DOHH2 (cell line): ENCODE data around the gene SCGB1D4.

Source experiments
- H3F3A ChIP-seq: fragments of 200-600 bp; sonication (generic), shearing (Covaris generic); 2 replicates; pipeline ENCODE4 v1.6.0; 2016; ENCODE audit warnings: antibody characterized with exemption, mild to moderate bottlenecking; ENCODE audit not compliant: control insufficient read depth, insufficient read depth
- H3K27ac ChIP-seq: fragments of 200-600 bp; sonication (generic); 2 replicates; pipeline ENCODE4 v1.5.1; 2014; ENCODE audit warnings: low read depth, mild to moderate bottlenecking, low read length, moderate library complexity
- H3K27me3 ChIP-seq: fragments of 200-600 bp; sonication (generic); 2 replicates; pipeline ENCODE4 v1.6.1; 2014; ENCODE audit warnings: mild to moderate bottlenecking, low read length, mixed read lengths; ENCODE audit not compliant: control insufficient read depth
- H3K36me3 ChIP-seq: fragments of 200-600 bp; sonication (generic); 2 replicates; pipeline ENCODE4 v1.6.1; 2014; ENCODE audit warnings: mild to moderate bottlenecking, low read length, moderate library complexity, mixed read lengths; ENCODE audit not compliant: control insufficient read depth
- H3K4me1 ChIP-seq: fragments of 200-600 bp; sonication (generic); 2 replicates; pipeline ENCODE4 v1.6.1; 2014; ENCODE audit warnings: mild to moderate bottlenecking, low read length, mixed read lengths; ENCODE audit not compliant: control insufficient read depth
- H3K4me2 ChIP-seq: fragments of 200-600 bp; sonication (generic); 2 replicates; pipeline ENCODE4 v1.6.0; 2014; ENCODE audit warnings: mild to moderate bottlenecking, low read length, moderate library complexity
- H3K4me3 ChIP-seq: fragments of 200-600 bp; sonication (generic); 2 replicates; pipeline ENCODE4 v1.5.1; 2014; ENCODE audit warnings: mild to moderate bottlenecking, low read length, mixed read lengths
- H3K79me2 ChIP-seq: fragments of 200-600 bp; sonication (generic); 2 replicates; pipeline ENCODE4 v1.6.1; 2014; ENCODE audit warnings: mild to moderate bottlenecking, low read length, mixed read lengths; ENCODE audit not compliant: control insufficient read depth
- H3K9me2 ChIP-seq: fragments of 200-600 bp; sonication (generic); replicated peaks from 2 replicates; pipeline ENCODE4 v1.6.1; 2014; ENCODE audit warnings: mild to moderate bottlenecking, low read length, mixed read lengths; ENCODE audit not compliant: control insufficient read depth
- H3K9me3 ChIP-seq: fragments of 200-600 bp; sonication (generic); 2 replicates; pipeline ENCODE4 v1.6.1; 2014; ENCODE audit warnings: antibody characterized with exemption, low read length, mixed read lengths; ENCODE audit not compliant: control insufficient read depth, insufficient read depth
- H4K20me1 ChIP-seq: fragments of 200-600 bp; sonication (generic); 2 replicates; pipeline ENCODE4 v1.6.0; 2014; ENCODE audit warnings: low read depth, mild to moderate bottlenecking, antibody characterized with exemption, low read length, moderate library complexity; ENCODE audit not compliant: control insufficient read depth, insufficient read depth
- EZH2phosphoT487 ChIP-seq: fragments of 200-600 bp; sonication (generic); IDR thresholded peaks from 2 replicates; pipeline ENCODE4 v1.6.1; 2017; ENCODE audit warnings: borderline replicate concordance, mild to moderate bottlenecking, antibody characterized with exemption, low read length, moderate library complexity, mixed read lengths
- TF ChIP-seq, protein P1 (sequence below): fragments of 200-600 bp; sonication (generic); IDR thresholded peaks from one replicate; pipeline ENCODE4 v1.5.1; 2014; ENCODE audit warnings: antibody characterized with exemption, mild to moderate bottlenecking, low read depth, low read length; ENCODE audit not compliant: poor library complexity, severe bottlenecking

SCGB1D4 gene

DNA sequence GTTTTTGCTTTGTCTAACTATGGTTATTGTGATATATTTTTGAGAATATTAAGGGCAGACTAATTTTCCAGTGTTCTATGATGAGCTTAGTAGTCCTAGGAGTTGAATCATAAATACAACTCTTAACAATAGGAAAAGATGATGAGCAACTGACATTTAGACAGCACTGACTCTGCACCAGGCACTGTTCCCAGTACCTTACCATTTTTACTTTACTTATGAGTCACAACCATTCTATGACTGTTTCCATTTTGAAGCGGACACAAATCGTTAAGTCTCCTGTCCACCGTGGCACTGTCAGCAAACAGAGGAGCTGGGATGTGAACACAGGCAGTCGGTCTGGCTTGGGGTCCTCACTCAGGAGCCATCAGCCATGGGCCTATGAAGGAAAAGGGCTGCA is 32.3 kb downstream of the SCGB1D4 start:
- H4K20me1 ChIP-seq: no peaks in the 10 kb centered on the region
- H3K79me2 ChIP-seq: no peaks in the 10 kb centered on the region
- no peak overlapping the region for H3K4me2 ChIP-seq
- no peaks in the 10 kb centered on the region for H3F3A ChIP-seq
- no peaks in the 10 kb centered on the region for H3K9me2 ChIP-seq
- peaks cover 12% of the 10 kb centered on the region for H3K27me3 ChIP-seq
- no peak for TF ChIP-seq EZH2phosphoT487
- H3K4me1 ChIP-seq: no peaks in the 10 kb centered on the region
- H3K36me3 ChIP-seq: no peaks in the 10 kb centered on the region
- H3K27ac ChIP-seq: no peak overlapping the region
- no peak overlapping the region for H3K4me3 ChIP-seq
- H3K9me3 ChIP-seq: no peaks in the 10 kb centered on the region

DNA sequence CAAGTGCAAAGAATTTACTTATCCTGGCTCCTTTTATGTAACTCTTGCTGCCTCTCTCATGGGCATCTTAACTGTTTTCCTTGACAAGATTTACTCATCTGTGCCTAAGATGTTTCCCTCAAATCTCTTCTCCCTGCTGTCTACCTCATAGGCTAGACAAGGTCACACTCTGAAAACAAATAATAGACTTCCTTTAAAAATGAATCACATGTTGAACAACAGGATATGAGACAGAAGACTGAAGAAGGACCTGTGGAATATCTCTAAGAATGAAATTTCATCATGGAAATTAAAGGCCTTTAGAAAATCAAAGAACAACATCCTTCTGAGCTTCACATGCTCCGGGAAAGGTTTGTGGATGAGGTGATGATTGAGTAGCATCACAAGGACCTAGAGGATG is 34.9 kb downstream of the SCGB1D4 start:
- Histone ChIP-seq H3K4me1 (no peaks in the 10 kb centered on the region), H4K20me1 (no peaks in the 10 kb centered on the region), H3K4me2 (no peak overlapping the region), H3K79me2 (no peaks in the 10 kb centered on the region), H3F3A (no peaks in the 10 kb centered on the region), H3K9me3 (no peaks in the 10 kb centered on the region), H3K27me3 (peaks cover 21% of the 10 kb centered on the region), H3K27ac (no peak overlapping the region), H3K36me3 (no peaks in the 10 kb centered on the region), H3K9me2 (no peaks in the 10 kb centered on the region), H3K4me3 (no peak overlapping the region)
- no peak for TF ChIP-seq EZH2phosphoT487
- TF ChIP-seq, protein P1, sequence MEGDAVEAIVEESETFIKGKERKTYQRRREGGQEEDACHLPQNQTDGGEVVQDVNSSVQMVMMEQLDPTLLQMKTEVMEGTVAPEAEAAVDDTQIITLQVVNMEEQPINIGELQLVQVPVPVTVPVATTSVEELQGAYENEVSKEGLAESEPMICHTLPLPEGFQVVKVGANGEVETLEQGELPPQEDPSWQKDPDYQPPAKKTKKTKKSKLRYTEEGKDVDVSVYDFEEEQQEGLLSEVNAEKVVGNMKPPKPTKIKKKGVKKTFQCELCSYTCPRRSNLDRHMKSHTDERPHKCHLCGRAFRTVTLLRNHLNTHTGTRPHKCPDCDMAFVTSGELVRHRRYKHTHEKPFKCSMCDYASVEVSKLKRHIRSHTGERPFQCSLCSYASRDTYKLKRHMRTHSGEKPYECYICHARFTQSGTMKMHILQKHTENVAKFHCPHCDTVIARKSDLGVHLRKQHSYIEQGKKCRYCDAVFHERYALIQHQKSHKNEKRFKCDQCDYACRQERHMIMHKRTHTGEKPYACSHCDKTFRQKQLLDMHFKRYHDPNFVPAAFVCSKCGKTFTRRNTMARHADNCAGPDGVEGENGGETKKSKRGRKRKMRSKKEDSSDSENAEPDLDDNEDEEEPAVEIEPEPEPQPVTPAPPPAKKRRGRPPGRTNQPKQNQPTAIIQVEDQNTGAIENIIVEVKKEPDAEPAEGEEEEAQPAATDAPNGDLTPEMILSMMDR: no peak

DNA sequence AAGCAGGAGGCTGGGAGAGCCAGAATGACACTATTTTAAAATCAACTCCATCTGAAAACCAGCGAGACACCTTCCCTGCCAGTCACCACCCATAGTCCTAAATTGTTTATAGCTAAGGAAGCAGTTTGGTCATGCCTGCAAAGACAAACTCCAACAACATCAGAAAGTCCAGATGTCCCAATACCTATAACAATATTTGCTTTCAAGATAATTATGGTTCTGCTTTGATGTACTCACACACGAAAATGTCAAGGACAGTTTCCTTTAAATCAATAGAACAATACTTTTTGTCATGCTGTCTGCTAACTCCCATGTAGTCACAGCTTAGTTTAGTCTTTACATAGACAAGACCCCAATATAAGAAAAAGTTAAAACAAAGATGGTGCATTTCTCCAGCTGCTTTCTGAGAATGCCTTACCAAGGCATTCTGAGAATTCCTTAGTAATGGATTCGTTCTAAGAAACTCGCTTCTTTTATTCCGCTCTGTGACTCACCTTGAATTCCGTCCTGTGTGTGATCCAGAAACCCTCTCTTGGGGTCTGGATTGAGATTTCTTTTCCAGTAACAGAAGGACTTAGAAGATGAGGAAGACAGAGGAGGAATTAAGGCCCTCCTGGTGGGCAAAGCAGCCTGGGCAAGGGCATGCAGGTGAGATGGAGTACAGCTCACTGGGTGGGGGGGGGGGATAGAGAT is 38.5 kb downstream of the SCGB1D4 start:
- Histone ChIP-seq H3K79me2 (no peaks in the 10 kb centered on the region), H3K4me2 (no peak overlapping the region), H3K4me3 (no peak overlapping the region), H3F3A (no peaks in the 10 kb centered on the region), H3K9me2 (no peaks in the 10 kb centered on the region), H3K9me3 (no peaks in the 10 kb centered on the region), H3K36me3 (no peaks in the 10 kb centered on the region), H4K20me1 (no peaks in the 10 kb centered on the region), H3K27me3 (peaks cover 21% of the 10 kb centered on the region), H3K27ac (no peak overlapping the region), H3K4me1 (no peaks in the 10 kb centered on the region)
- TF ChIP-seq, protein P1: no peak
- no peak for TF ChIP-seq EZH2phosphoT487

DNA sequence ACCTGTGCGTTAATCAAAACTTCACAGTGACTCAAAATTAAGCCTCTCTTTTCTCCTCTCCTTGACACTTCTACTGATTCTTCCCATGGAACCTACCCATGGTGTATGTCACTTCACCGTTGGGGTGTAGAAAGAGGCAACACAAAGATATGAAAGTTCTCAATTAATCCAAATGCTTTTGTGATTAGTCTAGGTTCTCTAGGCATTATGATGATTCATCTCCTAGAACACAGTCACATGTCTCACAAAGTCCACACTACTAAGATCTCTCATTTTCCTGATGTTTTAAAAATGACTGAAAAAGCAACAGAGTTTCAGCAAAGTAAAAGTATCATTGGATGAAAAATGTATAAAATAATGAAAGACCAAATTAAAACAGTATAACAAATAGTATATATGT is 42.6 kb downstream of the SCGB1D4 start:
- Histone ChIP-seq H3K27ac (no peak overlapping the region), H3K27me3 (peaks cover 11% of the 10 kb centered on the region), H3K9me2 (no peaks in the 10 kb centered on the region), H3F3A (no peaks in the 10 kb centered on the region), H3K4me3 (no peak overlapping the region), H3K4me2 (no peak overlapping the region), H4K20me1 (no peaks in the 10 kb centered on the region), H3K79me2 (no peaks in the 10 kb centered on the region), H3K36me3 (no peaks in the 10 kb centered on the region), H3K4me1 (no peaks in the 10 kb centered on the region), H3K9me3 (peaks cover 5% of the 10 kb centered on the region)
- no peak for TF ChIP-seq EZH2phosphoT487
- TF ChIP-seq, protein P1: no peak
